Tibial artery (tissue), 4 donors: ENCODE data around the gene PKP3.
"Not testable (repeated sequence)": the region's sequence is repeated elsewhere in the genome, so short reads cannot be mapped to it uniquely, and the experiment has no call there.

Source experiments
- DNase-seq, 2 donors: peaks; one replicate each; pipeline ENCODE4 v3.0.0-alpha.2; 2019
- H3K27ac ChIP-seq, 2 donors: fragments of 200-600 bp; sonication (generic) in 1 of 2; 1 replicate in 1 of 2; 2 replicates in 1 of 2; pipeline ENCODE4 v1.5.1; 2018 to 2019; ENCODE audit warnings: mild to moderate bottlenecking in 1 of 2
- H3K27me3 ChIP-seq, 2 donors: fragments of 200-600 bp; sonication (generic) in 1 of 2; one replicate each; pipeline versions ENCODE4 v1.5.1 to v1.6.0; 2016 to 2019
- H3K36me3 ChIP-seq, 3 donors: fragments of 200-600 bp; sonication (generic) in 2 of 3; one replicate each; pipeline ENCODE4 v1.5.1; 2016 to 2019; ENCODE audit warnings: mild to moderate bottlenecking in 2 of 3
- H3K4me1 ChIP-seq, 4 donors: fragments of 200-600 bp; sonication (generic) in 2 of 4; 1 replicate in 3 of 4; 2 replicates in 1 of 4; pipeline ENCODE4 v1.5.1; 2016 to 2019
- H3K4me3 ChIP-seq, 2 donors: fragments of 200-600 bp; sonication (generic) in 1 of 2; 1 replicate in 1 of 2; 2 replicates in 1 of 2; pipeline ENCODE4 v1.5.1; 2018 to 2019; ENCODE audit warnings: mild to moderate bottlenecking in 2 of 2
- H3K9me3 ChIP-seq, 3 donors: fragments of 200-600 bp; sonication (generic) in 1 of 3; one replicate each; pipeline ENCODE4 v1.5.1; 2016 to 2019
- CTCF ChIP-seq, 2 experiments: fragments of 200-600 bp in 1 of 2; fragments of 450-650 bp in 1 of 2; IDR thresholded peaks; one replicate each; pipeline ENCODE4 v1.5.1; 2017 to 2019; ENCODE audit warnings: antibody characterized with exemption in 2 of 2, mild to moderate bottlenecking in 1 of 2, moderate library complexity in 1 of 2
- intact Hi-C: fragments of 100-400 bp; cut with DNase I; formaldehyde crosslinking; loops from one replicate; pipeline ENCODE4 v1.15.0; 2023; ENCODE audit warnings: low total_unique reads

PKP3 gene

DNA sequence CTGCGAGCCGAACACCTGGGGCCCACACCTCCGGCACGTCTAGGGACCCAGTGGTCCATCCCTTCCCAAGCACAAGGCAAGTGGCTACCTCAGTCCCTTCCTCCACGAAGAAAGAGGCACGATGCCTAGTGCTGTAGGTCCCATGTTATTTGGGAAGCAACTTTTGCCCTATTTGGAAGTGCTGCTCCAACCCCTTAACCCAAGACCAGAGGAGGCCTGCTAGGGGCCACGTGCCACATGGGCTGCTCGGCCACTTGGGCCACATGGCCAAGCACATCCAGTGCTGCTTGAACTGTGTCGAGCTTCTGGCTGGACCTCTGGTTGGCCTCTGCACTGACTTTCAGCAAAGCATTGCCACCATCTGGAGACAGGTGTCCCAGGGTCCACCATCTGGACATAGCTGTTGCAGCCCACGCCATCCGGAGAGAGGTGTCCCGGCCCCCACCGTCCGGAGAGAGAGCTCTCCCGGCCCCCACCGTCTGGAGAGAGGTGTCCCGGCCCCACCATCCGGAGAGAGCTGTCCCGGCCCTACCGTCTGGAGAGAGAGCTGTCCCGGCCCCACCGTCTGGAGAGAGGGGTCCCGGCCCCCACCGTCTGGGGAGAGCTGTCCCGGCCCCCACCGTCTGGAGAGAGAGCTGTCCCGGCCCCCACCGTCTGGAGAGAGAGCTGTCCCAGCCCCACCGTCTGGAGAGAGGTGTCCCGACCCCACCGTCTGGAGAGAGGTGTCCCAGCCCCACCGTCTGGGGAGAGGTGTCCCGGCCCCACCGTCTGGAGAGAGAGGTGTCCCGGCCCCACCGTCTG is 31.2 kb upstream of the PKP3 start:
- intact Hi-C loops: loop anchor here (5.0 kb wide), 1 partner anchor 61 kb away; no protein-coding TSS in a partner anchor
- H3K27me3 ChIP-seq: peaks cover 0 to 60% of the 10 kb centered on the region in 2 donors
- no peak for TF ChIP-seq CTCF (IDR thresholded peaks at IDR 0.05)
- no peak overlapping the region for H3K27ac ChIP-seq
- H3K4me1 ChIP-seq: no peaks in the 10 kb centered on the region
- peaks cover 0 to 8% (median 0%) of the 10 kb centered on the region in 3 donors for H3K9me3 ChIP-seq
- DNase-seq: peak in 1 of 2 donors; percentile 17
- H3K36me3 ChIP-seq: no peaks in the 10 kb centered on the region
- no peak overlapping the region for H3K4me3 ChIP-seq

DNA sequence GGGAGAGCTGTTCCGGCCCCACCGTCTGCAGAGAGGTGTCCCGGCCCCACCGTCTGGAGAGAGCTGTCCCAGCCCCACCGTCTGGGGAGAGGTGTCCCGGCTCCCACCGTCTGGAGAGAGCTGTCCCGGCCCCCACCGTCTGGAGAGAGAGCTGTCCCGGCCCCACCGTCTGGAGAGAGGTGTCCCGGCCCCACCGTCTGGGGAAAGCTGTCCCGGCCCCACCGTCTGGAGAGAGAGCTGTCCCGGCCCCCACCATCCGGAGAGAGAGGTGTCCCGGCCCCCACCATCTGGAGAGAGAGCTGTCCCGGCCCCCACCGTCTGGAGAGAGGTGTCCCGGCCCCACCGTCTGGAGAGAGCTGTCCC is 30.6 kb upstream of the PKP3 start:
- H3K4me1 ChIP-seq, H3K27ac ChIP-seq, H3K4me3 ChIP-seq, H3K9me3 ChIP-seq, H3K36me3 ChIP-seq: not testable (repeated sequence)
- H3K27me3 ChIP-seq: peaks cover 0 to 61% of the 10 kb centered on the region in 2 donors
- DNase-seq: peak in 1 of 2 donors; percentile 32
- intact Hi-C loops: loop anchor here (5.0 kb wide), 1 partner anchor 61 kb away; no protein-coding TSS in a partner anchor

DNA sequence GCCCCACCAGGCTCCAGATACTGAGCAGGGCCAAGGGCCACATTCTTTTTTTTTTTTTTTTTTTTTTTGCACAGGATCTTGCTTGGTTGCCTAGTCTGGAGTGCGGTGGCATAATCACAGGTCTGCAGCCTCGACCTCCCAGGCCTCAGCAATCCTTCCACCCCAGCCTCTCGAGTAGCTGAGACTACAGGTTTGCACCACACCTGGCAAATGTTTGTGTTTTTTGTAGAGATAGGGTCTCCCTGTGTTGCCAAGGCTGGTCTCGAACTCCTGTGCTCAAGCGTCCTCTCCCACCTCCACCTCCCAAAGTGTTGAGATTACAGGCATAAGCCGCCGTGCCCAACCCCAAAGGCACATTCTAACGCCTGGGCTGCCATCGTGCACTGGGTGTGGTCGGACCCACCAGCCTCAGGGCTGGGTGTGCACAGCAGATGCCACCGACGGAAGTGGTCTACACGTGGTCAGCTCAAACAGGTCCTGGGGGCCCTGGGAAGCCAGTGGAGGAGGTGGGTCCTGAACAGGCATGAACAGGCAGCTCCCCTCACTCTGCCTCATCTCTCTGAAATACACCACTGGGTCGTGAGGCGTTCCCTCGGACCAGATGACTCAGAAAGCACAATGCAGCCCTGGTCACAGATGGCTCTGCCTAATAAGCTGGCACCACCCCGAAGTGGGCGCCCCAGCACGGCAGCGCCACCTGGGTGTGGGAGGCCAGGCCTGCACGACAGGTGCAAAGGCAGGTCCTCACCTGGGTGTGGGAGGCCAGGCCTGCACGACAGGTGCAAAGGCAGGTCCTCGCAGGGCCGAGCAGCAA is 29.9 kb upstream of the PKP3 start:
- Histone ChIP-seq H3K27me3 (peaks cover 0 to 66% of the 10 kb centered on the region in 2 donors), H3K9me3 (peaks cover 0 to 8% (median 0%) of the 10 kb centered on the region in 3 donors), H3K36me3 (no peaks in the 10 kb centered on the region), H3K4me3 (no peak overlapping the region), H3K4me1 (peaks cover 0 to 12% (median 10%) of the 10 kb centered on the region in 4 donors), H3K27ac (no peak overlapping the region)
- peak; percentile 7 to 65 for DNase-seq
- intact Hi-C loops: loop anchor here (5.0 kb wide), 1 partner anchor 62 kb away; no protein-coding TSS in a partner anchor
- no peak for TF ChIP-seq CTCF (IDR thresholded peaks at IDR 0.05)

GRCh38 chr11:364991-365725 is 28.9 kb upstream of the PKP3 start:
- H3K4me1 ChIP-seq: peaks cover 0 to 15% (median 10%) of the 10 kb centered on the region in 4 donors
- intact Hi-C loops: loop anchor here (5.0 kb wide), 1 partner anchor 63 kb away; no protein-coding TSS in a partner anchor
- no peak overlapping the region for H3K4me3 ChIP-seq
- H3K36me3 ChIP-seq: no peaks in the 10 kb centered on the region
- H3K9me3 ChIP-seq: peaks cover 0 to 8% (median 0%) of the 10 kb centered on the region in 3 donors
- peaks cover 0 to 64% of the 10 kb centered on the region in 2 donors for H3K27me3 ChIP-seq
- TF ChIP-seq CTCF (IDR thresholded peaks at IDR 0.05): no peak
- no peak overlapping the region for H3K27ac ChIP-seq
- DNase-seq: peak in 1 of 2 donors; percentile 44

DNA sequence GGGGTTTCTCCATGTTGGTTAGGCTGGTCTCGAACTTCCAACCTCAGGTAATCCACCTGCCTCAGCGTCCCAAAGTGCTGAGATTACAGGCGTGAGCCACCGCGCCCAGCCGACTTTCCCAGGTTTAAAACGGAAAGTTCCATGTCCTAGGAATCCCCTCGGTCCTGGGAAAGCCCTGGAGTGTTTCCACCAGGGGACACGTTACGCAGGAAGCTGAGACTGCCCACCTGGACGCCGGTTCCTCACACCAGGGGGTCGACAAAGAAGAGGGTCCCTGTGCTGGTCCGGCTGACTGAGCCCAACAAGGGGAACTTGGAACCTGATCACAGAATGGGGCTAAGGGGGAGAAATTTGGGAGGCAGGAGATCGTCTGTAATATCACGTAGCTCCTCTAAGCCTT is 28.2 kb upstream of the PKP3 start:
- Histone ChIP-seq H3K27me3 (peaks cover 0 to 64% of the 10 kb centered on the region in 2 donors), H3K27ac (no peak overlapping the region), H3K4me3 (no peak overlapping the region), H3K9me3 (peaks cover 0 to 6% (median 0%) of the 10 kb centered on the region in 3 donors), H3K4me1 (peaks cover 0 to 17% (median 10%) of the 10 kb centered on the region in 4 donors), H3K36me3 (no peaks in the 10 kb centered on the region)
- intact Hi-C loops: no loop called here
- no peak for TF ChIP-seq CTCF (IDR thresholded peaks at IDR 0.05)
- DNase-seq: no peak
